BLaER1 treated with 17β-estradiol and CSF1 and Interleukin-3, amounts not matched to agents 10 nM and 100 nM (cell line): Measurements from ENCODE around the gene TDRD3.

Experiments
- H3K27ac ChIP-seq, 11 experiments: shearing (Covaris generic); formaldehyde crosslinking; 2 replicates each; pipeline ENCODE4 v1.8.1; 2022
- H3K27me3 ChIP-seq, 11 experiments: shearing (Covaris generic); formaldehyde crosslinking; 2 replicates each; pipeline ENCODE4 v1.8.1; 2022
- H3K36me3 ChIP-seq, 11 experiments: shearing (Covaris generic); formaldehyde crosslinking; 2 replicates each; pipeline ENCODE4 v1.8.1; 2022
- H3K4me1 ChIP-seq, 10 experiments: shearing (Covaris generic); formaldehyde crosslinking; 2 replicates each; pipeline ENCODE4 v1.8.1; 2022
- H3K4me2 ChIP-seq, 11 experiments: shearing (Covaris generic); formaldehyde crosslinking; 2 replicates each; pipeline ENCODE4 v1.8.1; 2022
- H3K4me3 ChIP-seq, 10 experiments: shearing (Covaris generic); formaldehyde crosslinking; 2 replicates each; pipeline ENCODE4 v1.8.1; 2022
- H3K9ac ChIP-seq, 11 experiments: shearing (Covaris generic); formaldehyde crosslinking; 2 replicates each; pipeline ENCODE4 v1.8.1; 2022
- H3K9me3 ChIP-seq, 11 experiments: shearing (Covaris generic); formaldehyde crosslinking; replicated peaks in 1 of 11; 2 replicates each; pipeline ENCODE4 v1.8.1; 2022
- H4K20me1 ChIP-seq, 11 experiments: shearing (Covaris generic); formaldehyde crosslinking; 2 replicates each; pipeline ENCODE4 v1.8.1; 2022
- Cebpa-rat ChIP-seq, 11 experiments: shearing (Covaris generic); IDR thresholded peaks; 2 replicates each; pipeline ENCODE4 v1.8.1; 2022

Gene TDRD3

GRCh38 chr13:60396783-60397703 lies at the start of gene TDRD3:
Gene TDRD3 (plus strand): TSS chr13:60397220. CDS start chr13:60397365, 145 bp downstream.
- Histone ChIP-seq H3K27ac (peak within 1 kb of the TSS; percentile 89 to 99 (median 96)), H3K4me2 (peak within 1 kb of the TSS; percentile 80 to 96 (median 90)), H4K20me1 (no peaks in the 10 kb centered on the region), H3K9ac (peak within 1 kb of the TSS; percentile 90 to 99 (median 97)), H3K27me3 (no peaks in the 10 kb centered on the region), H3K9me3 (no peaks in the 10 kb centered on the region), H3K36me3 (no peaks in the 10 kb centered on the region), H3K4me1 (peaks cover 11 to 33% (median 23%) of the 10 kb centered on the region in 10 experiments), H3K4me3 (peak within 1 kb of the TSS; percentile 61 to 80 (median 76))
- no peak for TF ChIP-seq Cebpa-rat (IDR thresholded peaks at IDR 0.05)

DNA sequence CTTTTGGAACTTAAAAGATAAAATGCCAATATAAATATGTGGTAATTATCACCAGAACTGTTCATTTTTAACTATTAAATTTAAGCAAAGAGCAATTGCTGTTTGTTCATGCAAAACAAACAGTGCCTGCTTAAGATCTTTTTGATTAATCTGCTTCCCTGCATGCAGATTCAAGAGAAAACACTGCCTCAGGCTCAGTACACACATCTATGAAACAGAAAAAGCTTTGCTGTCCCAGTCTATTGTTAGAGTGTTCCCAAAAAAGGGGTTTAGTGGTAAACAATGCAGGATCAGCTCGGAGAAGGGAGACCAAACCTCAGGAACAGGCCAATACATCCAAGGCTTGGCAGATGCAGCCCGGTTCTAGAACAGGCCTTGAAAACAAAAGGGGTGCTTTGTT lies 49.3 kb upstream of the TDRD3 start:
- H3K27ac ChIP-seq = no peak overlapping the region

GRCh38 chr13:60348097-60348496 lies 48.9 kb upstream of the TDRD3 start:
- TF ChIP-seq Cebpa-rat (IDR thresholded peaks at IDR 0.05) = no peak
- Histone ChIP-seq H3K9me3 (peaks cover 0 to 12% (median 4%) of the 10 kb centered on the region in 11 experiments; a peak in 6 of 22 replicates), H3K27me3 (no peaks in the 10 kb centered on the region), H4K20me1 (no peaks in the 10 kb centered on the region), H3K36me3 (no peaks in the 10 kb centered on the region), H3K4me3 (no peak overlapping the region), H3K4me1 (no peaks in the 10 kb centered on the region), H3K9ac (no peak overlapping the region), H3K4me2 (no peak overlapping the region), H3K27ac (no peak overlapping the region)

More for the DNA sequence above, 49.3 kb upstream of the TDRD3 start:
- Histone ChIP-seq H3K9me3 (peaks cover 0 to 9% (median 1%) of the 10 kb centered on the region in 11 experiments; a peak in 6 of 22 replicates), H3K36me3 (no peaks in the 10 kb centered on the region), H3K9ac (no peak overlapping the region), H4K20me1 (no peaks in the 10 kb centered on the region), H3K4me3 (no peak overlapping the region), H3K27me3 (no peaks in the 10 kb centered on the region), H3K4me1 (no peaks in the 10 kb centered on the region), H3K4me2 (no peak overlapping the region)
- no peak for TF ChIP-seq Cebpa-rat (IDR thresholded peaks at IDR 0.05)

DNA sequence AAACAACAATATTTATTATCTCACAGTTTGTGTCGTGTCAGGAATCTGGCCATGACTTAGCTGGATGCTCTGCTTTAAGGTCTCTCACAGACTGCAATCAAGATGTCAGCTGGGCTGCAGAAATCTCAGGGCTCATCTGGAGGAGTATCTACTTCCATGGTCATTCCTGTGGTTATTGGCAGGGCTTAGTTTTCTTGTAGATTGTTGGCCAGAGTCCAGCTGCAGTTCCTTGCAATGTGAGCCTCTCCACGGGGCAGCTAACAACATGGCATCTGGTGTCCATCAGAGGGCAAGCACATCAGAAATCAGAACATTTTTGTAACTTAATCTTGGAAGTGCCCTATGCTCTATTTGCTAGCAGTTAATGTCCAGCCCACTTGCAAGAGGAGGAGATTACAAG lies 45.7 kb upstream of the TDRD3 start:
- no peak for TF ChIP-seq Cebpa-rat (IDR thresholded peaks at IDR 0.05)

DNA sequence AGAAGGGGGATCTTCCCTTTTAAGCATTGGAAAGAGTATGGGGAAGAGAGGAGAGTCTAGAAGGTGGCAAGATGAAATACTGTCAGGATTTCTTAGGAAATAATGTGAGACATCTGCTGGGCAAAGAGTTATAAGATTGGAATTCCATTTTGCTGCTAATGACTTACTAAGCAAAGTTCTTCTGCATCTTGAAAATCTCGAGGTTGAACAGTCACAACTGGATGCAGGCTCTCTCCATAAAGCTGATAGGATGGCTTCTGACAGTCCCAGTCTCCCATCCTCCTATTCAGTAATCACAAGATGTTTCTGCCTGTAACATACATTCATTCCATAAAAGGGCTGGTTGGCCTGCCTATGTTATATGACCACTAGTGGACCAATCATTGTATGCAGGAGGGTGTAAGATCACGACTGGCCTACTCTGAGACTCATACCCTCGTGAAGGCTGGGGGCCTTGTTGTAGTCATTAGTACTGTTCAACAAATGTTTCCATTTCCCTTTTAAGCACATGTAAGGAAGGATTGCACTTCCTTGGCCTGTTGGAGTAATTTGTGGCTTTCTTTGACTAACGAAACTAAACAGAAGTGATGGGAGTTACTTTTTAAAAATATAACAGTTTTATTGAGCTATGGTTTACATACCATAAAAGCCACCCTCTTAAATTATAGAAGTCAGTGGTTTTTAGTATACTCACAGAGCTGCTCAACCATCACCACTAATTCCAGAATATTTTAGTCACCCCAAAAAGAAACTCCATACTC lies 45.0 kb upstream of the TDRD3 start:
- H3K9me3 ChIP-seq = peaks cover 0 to 12% (median 4%) of the 10 kb centered on the region in 11 experiments; a peak in 6 of 22 replicates
- H3K4me3 ChIP-seq = no peak overlapping the region
- H3K27ac ChIP-seq = no peak overlapping the region
- no peaks in the 10 kb centered on the region for H3K27me3 ChIP-seq
- 0 out of 22 replicates have a peak overlapping the region, but pooled peaks of 1 of the 11 experiments have one; percentile 20 for H3K4me2 ChIP-seq
- H3K36me3 ChIP-seq = no peaks in the 10 kb centered on the region
- TF ChIP-seq Cebpa-rat (IDR thresholded peaks at IDR 0.05) = no peak
- H3K4me1 ChIP-seq = peaks cover 0 to 7% (median 0%) of the 10 kb centered on the region in 10 experiments; a peak in 4 of 20 replicates
- no peaks in the 10 kb centered on the region for H4K20me1 ChIP-seq
- H3K9ac ChIP-seq = no peak overlapping the region

More for the DNA sequence above, 45.7 kb upstream of the TDRD3 start:
- Histone ChIP-seq H3K27ac (no peak overlapping the region), H3K4me3 (no peak overlapping the region), H4K20me1 (no peaks in the 10 kb centered on the region), H3K9me3 (peaks cover 0 to 12% (median 4%) of the 10 kb centered on the region in 11 experiments; a peak in 6 of 22 replicates), H3K27me3 (no peaks in the 10 kb centered on the region), H3K9ac (no peak overlapping the region), H3K4me1 (no peaks in the 10 kb centered on the region; a peak in 1 of 20 replicates), H3K36me3 (no peaks in the 10 kb centered on the region), H3K4me2 (no peak overlapping the region)

- Histone ChIP-seq H3K4me3 (no peak overlapping the region), H3K27ac (no peak overlapping the region), H3K27me3 (no peaks in the 10 kb centered on the region), H3K9ac (no peak overlapping the region), H3K4me2 (no peak overlapping the region), H3K36me3 (no peaks in the 10 kb centered on the region), H3K4me1 (peaks cover 0 to 11% (median 0%) of the 10 kb centered on the region in 10 experiments; a peak in 4 of 20 replicates), H4K20me1 (no peaks in the 10 kb centered on the region), H3K9me3 (peaks cover 0 to 12% (median 4%) of the 10 kb centered on the region in 11 experiments; a peak in 6 of 22 replicates)
- no peak for TF ChIP-seq Cebpa-rat (IDR thresholded peaks at IDR 0.05)
Observed at GRCh38 chr13:60352644-60353043, 44.4 kb upstream of the TDRD3 start.

DNA sequence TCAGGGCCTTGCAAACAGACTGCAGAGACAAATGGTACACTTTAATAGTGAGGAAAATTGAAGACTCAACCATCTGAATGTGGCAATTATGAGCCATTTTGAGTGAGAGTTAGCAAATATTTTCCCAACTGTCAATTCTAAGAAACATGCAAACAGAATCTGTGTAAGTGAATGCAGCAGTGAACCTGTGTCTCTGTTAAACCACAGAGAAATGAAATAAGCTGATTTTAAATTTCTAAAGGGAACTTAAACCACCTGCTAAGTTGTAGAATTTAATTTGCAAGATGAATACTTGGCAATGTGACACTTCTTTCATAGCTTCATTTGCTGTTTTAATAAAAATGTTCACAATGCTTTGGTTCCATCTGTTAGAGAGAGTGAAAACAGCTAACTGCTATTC lies 42.0 kb upstream of the TDRD3 start:
- Histone ChIP-seq H3K9ac (no peak overlapping the region), H3K27ac (no peak overlapping the region)
- no peak for TF ChIP-seq Cebpa-rat (IDR thresholded peaks at IDR 0.05)

GRCh38 chr13:60356970-60357369 lies 40.0 kb upstream of the TDRD3 start:
- Histone ChIP-seq H3K4me3 (no peak overlapping the region), H3K4me2 (peak overlapping the region in 2 of 11 experiments; percentile 1 to 32; a peak in 3 of 22 replicates), H3K9ac (no peak overlapping the region), H3K27me3 (no peaks in the 10 kb centered on the region), H4K20me1 (no peaks in the 10 kb centered on the region), H3K9me3 (peaks cover 0 to 11% (median 4%) of the 10 kb centered on the region in 11 experiments; a peak in 6 of 22 replicates), H3K36me3 (no peaks in the 10 kb centered on the region), H3K4me1 (peaks cover 0 to 11% (median 0%) of the 10 kb centered on the region in 10 experiments; a peak in 4 of 20 replicates), H3K27ac (no peak overlapping the region)
- TF ChIP-seq Cebpa-rat (IDR thresholded peaks at IDR 0.05) = no peak

More for the DNA sequence above, 42.0 kb upstream of the TDRD3 start:
- Histone ChIP-seq H3K4me3 (no peak overlapping the region), H4K20me1 (no peaks in the 10 kb centered on the region), H3K9me3 (peaks cover 0 to 12% (median 4%) of the 10 kb centered on the region in 11 experiments; a peak in 6 of 22 replicates), H3K4me2 (no peak overlapping the region), H3K27me3 (no peaks in the 10 kb centered on the region), H3K4me1 (peaks cover 0 to 11% (median 0%) of the 10 kb centered on the region in 10 experiments; a peak in 4 of 20 replicates), H3K36me3 (no peaks in the 10 kb centered on the region)

GRCh38 chr13:60358453-60358852 lies 38.6 kb upstream of the TDRD3 start:
- Histone ChIP-seq H3K4me1 (peaks cover 0 to 11% (median 0%) of the 10 kb centered on the region in 10 experiments; a peak in 4 of 20 replicates), H3K4me3 (no peak overlapping the region), H3K9ac (no peak overlapping the region), H4K20me1 (no peaks in the 10 kb centered on the region), H3K36me3 (no peaks in the 10 kb centered on the region), H3K27ac (no peak overlapping the region), H3K4me2 (no peak overlapping the region), H3K9me3 (no peaks in the 10 kb centered on the region), H3K27me3 (no peaks in the 10 kb centered on the region)
- no peak for TF ChIP-seq Cebpa-rat (IDR thresholded peaks at IDR 0.05)
